ENCODE data around the gene FGB.

DNA sequence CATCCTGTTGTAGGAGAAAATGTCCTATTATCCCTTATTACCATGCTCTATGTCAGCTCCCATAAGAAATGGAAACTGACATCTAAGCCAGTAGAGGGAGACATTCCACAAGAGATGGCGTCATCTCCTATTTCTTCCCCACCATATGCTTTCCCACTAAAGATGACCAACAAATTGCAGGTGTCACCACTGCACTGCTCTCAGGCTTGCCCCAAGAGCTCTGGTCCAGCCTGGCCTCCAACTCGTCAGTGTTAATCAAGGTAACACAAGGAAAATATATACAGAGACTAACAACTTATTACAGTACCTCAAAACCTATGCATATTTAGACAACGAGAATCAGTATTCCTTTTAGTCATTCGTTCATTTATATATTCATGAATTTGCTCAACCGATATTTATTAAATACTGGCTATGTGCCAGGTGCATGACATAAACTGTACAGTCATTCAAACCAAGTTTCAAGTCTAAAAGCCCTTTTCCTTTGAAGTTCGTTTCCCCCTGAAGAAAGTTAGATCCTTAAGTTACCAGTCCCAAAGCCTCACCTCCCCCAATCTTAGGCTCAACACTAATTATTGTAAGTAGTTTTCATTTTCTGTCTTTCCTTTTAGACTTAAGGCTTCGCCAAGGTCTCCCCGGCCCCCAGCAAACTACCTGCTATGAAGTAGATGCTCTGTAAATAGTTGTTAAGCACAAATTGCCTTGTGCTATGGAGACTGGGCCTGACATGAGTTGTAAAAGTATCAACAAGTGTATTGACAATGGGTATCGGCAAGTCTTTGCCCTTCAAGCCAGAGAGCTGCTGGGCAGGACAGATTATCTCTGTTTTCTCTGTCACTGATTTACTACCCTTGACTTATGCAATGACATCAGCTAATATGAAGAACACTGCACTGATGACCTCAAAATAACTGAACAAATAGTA, 3.1 kb upstream of the FGB start:
- no peak for TF ChIP-seq POLR2A (IDR thresholded peaks at IDR 0.05; ENCODE audit: extremely low read depth, insufficient read length)
- TF ChIP-seq, protein P1, sequence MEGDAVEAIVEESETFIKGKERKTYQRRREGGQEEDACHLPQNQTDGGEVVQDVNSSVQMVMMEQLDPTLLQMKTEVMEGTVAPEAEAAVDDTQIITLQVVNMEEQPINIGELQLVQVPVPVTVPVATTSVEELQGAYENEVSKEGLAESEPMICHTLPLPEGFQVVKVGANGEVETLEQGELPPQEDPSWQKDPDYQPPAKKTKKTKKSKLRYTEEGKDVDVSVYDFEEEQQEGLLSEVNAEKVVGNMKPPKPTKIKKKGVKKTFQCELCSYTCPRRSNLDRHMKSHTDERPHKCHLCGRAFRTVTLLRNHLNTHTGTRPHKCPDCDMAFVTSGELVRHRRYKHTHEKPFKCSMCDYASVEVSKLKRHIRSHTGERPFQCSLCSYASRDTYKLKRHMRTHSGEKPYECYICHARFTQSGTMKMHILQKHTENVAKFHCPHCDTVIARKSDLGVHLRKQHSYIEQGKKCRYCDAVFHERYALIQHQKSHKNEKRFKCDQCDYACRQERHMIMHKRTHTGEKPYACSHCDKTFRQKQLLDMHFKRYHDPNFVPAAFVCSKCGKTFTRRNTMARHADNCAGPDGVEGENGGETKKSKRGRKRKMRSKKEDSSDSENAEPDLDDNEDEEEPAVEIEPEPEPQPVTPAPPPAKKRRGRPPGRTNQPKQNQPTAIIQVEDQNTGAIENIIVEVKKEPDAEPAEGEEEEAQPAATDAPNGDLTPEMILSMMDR (IDR thresholded peaks at IDR 0.05; ENCODE audit: low read depth, low read length) = peak; percentile 21
